KBM-7 (cell line): Measurements from ENCODE around the gene NOL4L.
"Not testable (repeated sequence)": the region's sequence is repeated elsewhere in the genome, so short reads cannot be mapped to it uniquely, and the experiment has no call there.

Source experiments
- DNase-seq: peaks from one replicate; pipeline ENCODE4 v3.0.0-alpha.2; 2015
- in situ Hi-C: fragments of 300-500 bp; cut with MboI; formaldehyde crosslinking; loops from 2 replicates; pipeline ENCODE4 v1.14.3; 2020; ENCODE audit warnings: low sequenced_read_pairs, low pct_unique_long_range_greater_than_20kb, mixed read lengths

The NOL4L gene

GRCh38 chr20:32434434-32434833, 150.7 kb downstream of the NOL4L start:
- in situ Hi-C loops = no loop called here

GRCh38 chr20:32433311-32434021, 151.7 kb downstream of the NOL4L start:
- DNase-seq = no peak
- in situ Hi-C loops = no loop called here

More at GRCh38 chr20:32434434-32434833, 150.7 kb downstream of the NOL4L start:
- no peak for DNase-seq

- no peak for DNase-seq
- in situ Hi-C loops = no loop called here
Observed at GRCh38 chr20:32432277-32432676, 152.9 kb downstream of the NOL4L start.

- DNase-seq = no peak
- in situ Hi-C loops = no loop called here
Observed at GRCh38 chr20:32431457-32431856, 153.7 kb downstream of the NOL4L start.

- in situ Hi-C loops = no loop called here
- DNase-seq = no peak
Observed at GRCh38 chr20:32429745-32430360, 155.3 kb downstream of the NOL4L start.

- DNase-seq = no peak
- in situ Hi-C loops = no loop called here
Observed at GRCh38 chr20:32429343-32429742, 155.8 kb downstream of the NOL4L start.

- in situ Hi-C loops = no loop called here
- no peak for DNase-seq
Observed at GRCh38 chr20:32427996-32428395, 157.1 kb downstream of the NOL4L start.

GRCh38 chr20:32421290-32421689, 163.8 kb downstream of the NOL4L start:
- no peak for DNase-seq
- in situ Hi-C loops = no loop called here

- no peak for DNase-seq
- in situ Hi-C loops = no loop called here
Observed at GRCh38 chr20:32418376-32418775, 166.8 kb downstream of the NOL4L start.

GRCh38 chr20:32416206-32416605, 168.9 kb downstream of the NOL4L start:
- DNase-seq = no peak
- in situ Hi-C loops = no loop called here

GRCh38 chr20:32415494-32415893, 169.6 kb downstream of the NOL4L start:
- in situ Hi-C loops = no loop called here
- peak; percentile 40 for DNase-seq

GRCh38 chr20:32411955-32412706, 173.0 kb downstream of the NOL4L start:
- in situ Hi-C loops = no loop called here
- peak; percentile 63 for DNase-seq

- DNase-seq, in situ Hi-C loops: not testable (repeated sequence)
Observed at GRCh38 chr20:32407131-32407750, 177.9 kb downstream of the NOL4L start.

GRCh38 chr20:32406701-32407100, 178.4 kb downstream of the NOL4L start:
- no peak for DNase-seq
- in situ Hi-C loops = no loop called here

- in situ Hi-C loops = no loop called here
- DNase-seq = no peak
Observed at GRCh38 chr20:32404017-32404416, 181.1 kb downstream of the NOL4L start.

GRCh38 chr20:32400476-32400875, 184.7 kb downstream of the NOL4L start:
- DNase-seq = no peak
- in situ Hi-C loops = no loop called here

- in situ Hi-C loops = no loop called here
- no peak for DNase-seq
Observed at GRCh38 chr20:32397567-32398084, 187.5 kb downstream of the NOL4L start.

GRCh38 chr20:32396646-32397160, 188.4 kb downstream of the NOL4L start:
- no peak for DNase-seq
- in situ Hi-C loops = no loop called here

GRCh38 chr20:32395066-32395465, 190.1 kb downstream of the NOL4L start:
- in situ Hi-C loops = no loop called here
- peak; percentile 44 for DNase-seq
